Activated CD8-positive, alpha-beta memory T cell treated with anti-CD3 and anti-CD28 coated beads for 4 hours (primary cell): Measurements from ENCODE around the gene IFITM1.
A peak's percentile ranks its signal among the peaks of the same experiment; 100 is the strongest.
"Not testable (repeated sequence)": the region's sequence is repeated elsewhere in the genome, so short reads cannot be mapped to it uniquely, and the experiment has no call there.

Experiments used
- DNase-seq, 2 donors: peaks; one replicate each; pipeline ENCODE4 v3.0.0-alpha.2; 2020; ENCODE audit warnings: low read depth in 2 of 2

Gene IFITM1

DNA sequence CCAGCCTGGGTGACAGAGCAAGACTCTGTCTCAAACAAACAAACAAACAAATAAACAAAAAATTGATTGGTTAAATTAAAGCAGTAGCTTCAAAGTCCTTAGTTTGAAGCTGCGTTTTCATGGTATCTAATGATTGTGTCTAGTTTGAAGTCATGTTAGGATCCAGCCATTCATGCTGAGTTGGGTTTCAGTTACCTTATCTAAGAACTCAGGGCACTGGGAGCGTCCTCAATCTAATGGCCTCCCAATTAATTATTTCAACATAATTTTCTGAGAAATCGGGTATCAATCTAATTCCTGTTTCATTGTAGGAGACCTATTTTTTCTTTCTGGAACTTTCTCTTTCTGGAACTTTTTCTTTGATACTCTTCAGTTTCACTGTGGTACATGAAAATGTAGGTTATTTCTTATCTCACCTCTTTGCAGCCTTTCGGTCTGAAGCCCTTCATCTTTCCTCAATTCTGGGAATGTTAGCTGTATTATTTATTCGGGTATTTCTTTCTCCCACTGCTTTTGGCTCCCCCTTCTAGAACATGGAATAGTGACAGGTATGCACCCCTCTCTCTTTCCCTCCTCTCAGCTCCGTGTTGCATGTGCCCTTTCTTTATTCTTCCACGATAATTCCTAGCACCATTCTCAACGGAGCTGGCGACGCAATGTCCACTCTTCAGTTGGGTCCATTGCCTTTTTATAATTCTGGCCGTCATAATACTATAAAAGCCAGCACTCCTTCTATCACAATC lies 31.2 kb downstream of the IFITM1 start:
- DNase-seq, result no peak

DNA sequence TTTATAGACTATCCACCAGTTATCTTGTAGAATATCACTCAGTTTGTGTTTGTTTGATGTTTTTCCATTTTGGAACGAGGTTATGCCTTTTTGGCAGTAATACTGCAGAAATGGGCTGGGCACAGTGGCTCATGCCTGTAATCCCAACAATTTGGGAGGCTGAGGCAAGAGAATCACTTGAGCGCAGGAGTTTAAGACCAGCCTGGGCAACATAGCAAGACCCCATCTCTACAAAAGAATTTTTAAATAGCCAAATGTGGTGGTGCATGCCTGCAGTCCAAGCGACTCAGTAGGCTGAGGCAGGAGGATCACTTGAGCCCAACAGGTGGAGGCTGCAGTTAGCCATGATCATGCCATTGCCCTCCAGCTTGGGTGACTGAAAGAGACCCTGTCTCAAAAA lies 32.7 kb downstream of the IFITM1 start:
- no peak for DNase-seq

DNA sequence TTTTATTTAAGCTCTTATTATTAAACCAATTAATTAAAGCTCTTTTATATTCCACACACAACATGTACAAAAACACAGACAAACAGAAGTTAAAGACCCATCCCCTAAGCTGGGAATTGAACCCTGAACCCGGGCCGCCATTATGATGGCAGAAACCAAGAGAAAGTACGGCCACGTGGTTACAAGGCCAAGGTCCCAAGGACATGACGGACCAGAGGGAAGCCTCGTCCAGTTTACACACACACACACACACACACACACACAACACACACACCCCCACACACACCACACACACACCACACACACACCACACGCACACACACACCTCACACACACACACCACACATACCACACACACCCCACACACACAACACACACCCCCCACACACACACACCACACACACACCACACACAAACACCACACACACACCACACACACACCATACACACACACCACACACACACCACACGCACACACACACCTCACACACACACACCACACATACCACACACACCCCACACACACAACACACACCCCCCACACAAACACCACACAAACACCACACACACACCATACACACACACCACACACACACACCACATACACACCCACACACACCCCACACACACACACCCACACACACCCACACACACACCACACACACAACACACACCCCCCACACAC lies 35.6 kb downstream of the IFITM1 start:
- DNase-seq, result not testable (repeated sequence)

DNA sequence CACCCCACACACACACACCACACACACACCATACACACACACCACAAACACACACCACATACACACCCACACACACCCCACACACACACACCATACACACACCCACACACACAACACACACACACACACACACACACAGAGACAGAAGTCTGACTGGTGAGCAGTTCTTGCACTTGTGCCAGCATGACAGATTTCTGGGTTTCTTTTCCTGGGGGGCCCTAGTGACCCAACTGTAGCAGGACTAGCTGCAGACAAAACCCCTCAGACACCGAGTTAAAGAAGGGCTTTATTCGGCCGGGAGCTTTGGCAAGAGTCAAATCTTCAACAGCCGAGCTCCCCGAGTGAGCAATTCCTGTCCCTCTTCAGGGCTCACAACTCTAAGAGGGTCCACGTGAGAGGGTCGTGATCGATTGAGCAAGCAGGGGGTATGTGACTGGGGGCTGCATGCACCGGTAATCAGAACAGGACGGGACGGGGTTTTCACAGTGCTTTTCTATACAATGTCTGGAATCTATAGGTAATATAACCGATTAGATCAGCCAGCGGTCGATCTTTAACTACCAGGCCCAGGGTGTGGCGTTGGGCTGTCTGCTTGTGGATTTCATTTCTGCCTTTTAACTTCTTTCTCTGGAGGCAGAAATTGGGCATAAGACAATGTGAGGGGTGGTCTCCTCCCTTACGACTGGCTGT lies 36.3 kb downstream of the IFITM1 start:
- not testable (repeated sequence) for DNase-seq

DNA sequence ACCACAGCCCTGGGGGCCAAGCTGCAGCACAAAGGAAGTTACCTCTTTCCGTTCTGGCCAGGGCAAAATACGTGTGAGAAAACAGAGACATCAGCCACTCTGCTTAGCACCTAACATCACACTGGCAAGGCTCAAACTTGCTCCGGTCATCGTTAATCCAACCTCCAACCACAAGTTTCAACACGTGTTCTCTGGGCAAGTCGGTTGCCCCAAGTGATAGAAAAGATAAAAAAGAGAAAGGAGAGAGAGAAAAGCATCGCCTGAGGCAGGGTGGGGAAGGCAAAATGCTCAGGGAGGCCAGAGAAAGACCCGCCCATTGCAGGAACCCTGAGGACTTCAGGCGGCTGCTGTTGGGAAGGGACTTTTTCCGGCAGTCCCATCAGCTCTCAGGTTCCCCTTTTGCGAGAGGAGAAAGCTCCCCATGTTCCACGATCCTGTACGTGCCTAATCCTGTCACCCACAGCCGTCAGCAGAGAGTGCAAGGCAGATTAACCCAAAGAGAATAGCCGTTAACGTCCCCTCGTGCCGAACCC lies 36.9 kb downstream of the IFITM1 start:
- DNase-seq, result no peak

DNA sequence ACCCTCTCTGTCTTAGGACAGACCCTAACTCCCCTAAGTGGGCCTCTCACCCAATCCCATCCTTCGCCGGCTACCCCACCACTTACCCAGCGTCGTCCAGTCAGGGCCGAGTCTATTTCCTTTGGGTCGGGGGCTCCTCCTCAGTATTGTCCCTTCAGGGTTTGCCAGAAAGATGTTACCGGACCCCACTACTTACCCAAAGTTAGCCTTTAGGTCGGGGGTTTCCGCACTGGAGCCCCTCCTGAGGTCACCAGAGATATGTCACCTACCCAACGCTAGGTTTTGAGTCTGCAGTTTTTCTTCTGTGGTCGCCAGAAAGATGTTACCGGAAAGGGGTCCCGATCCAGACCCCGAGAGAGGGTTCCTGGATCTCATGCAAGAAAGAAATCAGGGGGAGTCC lies 37.6 kb downstream of the IFITM1 start:
- no peak for DNase-seq

DNA sequence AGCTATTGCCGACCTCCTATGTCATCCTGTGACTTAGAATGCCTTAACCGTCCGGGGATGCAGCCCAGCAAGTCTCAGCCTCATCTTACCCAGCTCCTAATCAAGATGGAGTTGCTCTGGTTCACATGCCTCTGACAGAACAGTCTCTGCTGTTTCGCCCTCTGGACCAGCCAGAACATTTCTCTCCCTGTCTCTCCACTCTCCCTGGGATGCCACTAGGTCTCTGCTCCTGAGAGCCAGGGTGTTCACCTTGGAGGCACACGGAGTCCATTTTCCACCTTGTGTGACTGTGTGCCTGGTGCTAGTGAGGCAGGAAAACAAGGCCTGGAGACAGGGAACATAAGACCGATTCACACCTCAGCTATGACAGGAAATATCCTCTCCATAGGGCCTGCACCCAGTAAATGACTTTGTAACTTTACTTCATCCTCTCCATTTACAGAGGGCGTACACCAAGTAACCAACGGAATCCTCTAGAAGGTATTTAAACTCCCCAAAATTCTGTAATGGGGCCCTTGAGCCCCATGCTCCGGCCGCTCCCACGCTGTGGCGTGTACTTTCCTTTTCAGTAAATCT lies 38.7 kb downstream of the IFITM1 start:
- DNase-seq, result no peak

DNA sequence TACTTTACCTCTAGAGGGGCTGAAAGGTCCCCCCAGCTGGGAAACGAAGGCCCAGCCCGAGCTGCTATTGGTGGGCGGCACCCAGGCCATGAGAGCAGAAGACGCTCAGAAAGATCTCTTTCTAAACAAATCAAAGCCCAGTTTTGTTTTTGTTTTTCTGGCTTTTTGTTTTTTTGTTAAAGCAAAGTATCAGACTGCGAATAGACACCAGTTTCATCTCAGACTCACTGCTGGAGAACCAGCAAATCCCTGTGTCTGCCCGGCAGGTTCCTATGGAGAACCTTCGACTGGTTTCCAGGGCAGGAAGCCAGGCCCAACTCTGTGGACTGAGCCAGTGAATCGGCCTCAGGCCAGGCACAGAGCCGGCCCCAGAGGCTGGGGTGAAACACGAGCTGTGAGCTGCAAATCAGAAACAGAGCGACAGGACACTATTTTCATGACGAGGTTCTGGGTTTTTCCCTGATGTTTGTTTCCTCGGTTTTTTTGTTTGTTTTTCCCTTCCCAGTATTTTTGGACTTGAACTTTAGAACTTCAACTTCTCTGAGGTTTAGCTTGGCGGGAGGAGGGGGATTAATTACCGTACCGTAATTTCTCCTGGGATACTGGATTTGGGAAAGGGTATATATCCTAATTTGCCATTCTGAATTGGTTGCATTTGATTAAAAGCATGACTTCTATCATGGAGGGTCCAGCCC lies 39.5 kb downstream of the IFITM1 start:
- no peak for DNase-seq

DNA sequence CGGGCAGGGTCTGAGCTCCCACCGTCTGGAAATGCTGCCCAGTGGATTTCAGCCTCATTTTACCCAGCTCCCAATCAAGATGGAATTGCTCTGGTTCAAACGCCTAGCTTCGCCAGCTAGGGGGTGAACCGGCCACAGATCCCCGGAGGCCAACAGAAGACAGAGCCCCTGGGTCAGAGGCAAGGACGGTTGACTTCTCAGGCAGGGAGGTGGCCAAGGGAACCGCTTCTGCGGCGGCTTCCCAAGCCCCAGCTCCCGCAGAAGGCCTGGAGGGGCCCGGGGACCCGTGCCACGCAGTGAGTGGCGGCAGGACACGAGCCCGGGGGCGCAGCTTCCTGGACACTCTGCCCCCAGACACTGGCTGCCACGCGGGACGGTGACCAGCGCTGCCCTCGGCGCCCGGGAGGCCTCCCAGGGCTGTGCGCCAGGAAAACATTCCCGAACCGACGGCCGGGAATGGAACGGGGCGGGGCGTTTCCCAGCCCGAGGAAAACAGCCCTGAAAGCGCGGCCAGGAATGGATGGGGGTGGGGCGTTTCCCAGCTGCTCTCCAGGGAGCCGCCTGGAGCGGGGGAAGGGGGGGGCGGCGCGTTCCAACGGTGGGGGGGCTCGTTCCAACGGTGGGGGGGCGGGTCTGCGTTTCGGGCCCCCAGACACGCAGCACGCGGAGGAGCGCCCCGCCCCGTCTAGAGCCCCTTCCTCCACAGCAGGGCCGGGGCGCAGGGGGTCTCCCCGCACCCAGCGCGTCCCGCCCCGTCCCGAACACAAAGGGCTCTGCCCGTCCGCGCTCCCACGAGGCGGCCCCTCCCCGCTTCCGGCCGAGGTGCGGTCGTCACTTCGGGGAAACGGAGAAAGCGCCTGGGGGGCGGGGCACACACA lies 42.0 kb downstream of the IFITM1 start:
- peak; percentile 72 to 83 for DNase-seq

DNA sequence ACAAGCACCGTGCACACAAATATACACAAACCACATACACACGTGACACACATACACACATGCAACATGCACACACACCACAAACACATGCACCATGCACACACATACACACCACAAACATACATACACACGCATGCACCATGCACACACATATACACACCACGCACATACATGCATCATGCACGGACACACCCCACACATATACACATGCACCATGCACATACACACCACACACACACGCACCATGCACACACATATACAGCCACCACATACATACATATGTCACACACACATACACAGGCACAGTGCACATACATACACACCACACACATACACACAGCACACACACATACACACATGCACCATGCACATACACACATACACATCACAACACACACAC lies 42.8 kb downstream of the IFITM1 start:
- DNase-seq, result no peak

DNA sequence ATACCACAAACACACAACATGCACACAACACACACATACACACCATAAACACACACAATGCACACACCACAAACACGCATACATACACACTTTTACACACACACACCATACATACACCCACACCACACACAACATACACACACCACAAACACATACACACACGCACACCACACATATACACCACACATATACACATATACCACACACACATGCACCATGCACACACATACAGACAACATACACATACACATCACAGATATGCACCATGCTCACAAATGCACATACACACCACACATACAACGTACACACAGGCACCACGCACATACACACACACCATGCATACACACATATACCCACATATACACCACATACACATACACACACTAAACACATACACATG lies 43.7 kb downstream of the IFITM1 start:
- no peak for DNase-seq

DNA sequence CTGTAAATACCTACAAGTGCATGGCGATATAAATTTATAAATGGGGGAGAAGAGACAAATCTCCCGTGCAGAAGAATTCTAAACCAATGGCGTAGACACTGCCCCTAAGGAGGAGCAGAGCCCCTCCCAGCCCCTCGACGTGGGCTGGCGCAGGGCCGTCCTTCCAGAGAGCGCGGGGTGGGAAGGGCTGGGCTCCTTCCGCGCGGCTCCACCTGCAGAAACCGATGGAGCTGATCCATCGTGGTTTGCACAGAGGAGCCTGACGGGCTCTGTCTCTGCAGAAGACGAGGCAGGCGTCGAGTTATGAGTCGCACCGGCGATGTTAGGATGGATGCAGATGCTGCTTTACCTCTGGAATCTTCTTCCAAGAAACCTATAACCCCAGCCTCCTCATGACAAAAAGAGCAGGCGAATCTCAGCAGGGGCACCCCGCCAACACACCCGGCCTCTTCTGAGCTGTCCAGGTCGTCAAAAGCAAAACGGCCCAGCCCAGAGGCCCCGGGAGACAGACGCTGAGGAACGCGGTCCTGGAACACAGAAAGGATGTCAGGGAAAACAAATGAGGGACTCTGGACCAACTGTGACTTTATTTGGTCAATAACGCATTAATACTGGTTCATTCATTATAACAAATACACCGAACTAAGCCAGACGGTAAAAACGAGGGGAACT lies 44.4 kb downstream of the IFITM1 start:
- no peak for DNase-seq

DNA sequence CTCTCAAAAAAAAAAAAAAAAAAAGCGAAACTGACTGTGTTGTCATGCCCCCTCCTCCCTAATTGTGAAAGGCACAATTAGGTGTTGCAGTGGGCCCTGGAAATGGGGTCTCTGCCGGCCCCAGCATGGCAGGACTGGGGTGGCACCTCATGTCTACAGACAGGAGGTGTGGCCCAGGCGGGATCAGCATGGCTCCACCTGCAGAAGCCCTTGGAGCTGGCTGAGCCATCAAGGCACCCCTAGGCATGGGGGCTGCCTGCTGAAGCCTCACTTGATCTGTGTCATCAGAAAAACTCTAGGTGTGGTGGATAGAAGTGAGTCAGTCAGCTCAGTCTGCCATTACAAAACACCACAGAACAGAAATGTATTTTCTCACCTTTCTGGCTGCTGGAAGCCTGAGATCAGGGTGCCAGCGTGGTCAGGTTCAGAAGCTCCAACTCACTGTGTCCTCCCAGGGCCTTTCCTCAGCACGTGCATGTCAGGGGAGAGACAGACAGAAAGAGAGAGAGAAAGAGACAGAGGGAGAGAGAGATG lies 45.4 kb downstream of the IFITM1 start:
- no peak for DNase-seq

DNA sequence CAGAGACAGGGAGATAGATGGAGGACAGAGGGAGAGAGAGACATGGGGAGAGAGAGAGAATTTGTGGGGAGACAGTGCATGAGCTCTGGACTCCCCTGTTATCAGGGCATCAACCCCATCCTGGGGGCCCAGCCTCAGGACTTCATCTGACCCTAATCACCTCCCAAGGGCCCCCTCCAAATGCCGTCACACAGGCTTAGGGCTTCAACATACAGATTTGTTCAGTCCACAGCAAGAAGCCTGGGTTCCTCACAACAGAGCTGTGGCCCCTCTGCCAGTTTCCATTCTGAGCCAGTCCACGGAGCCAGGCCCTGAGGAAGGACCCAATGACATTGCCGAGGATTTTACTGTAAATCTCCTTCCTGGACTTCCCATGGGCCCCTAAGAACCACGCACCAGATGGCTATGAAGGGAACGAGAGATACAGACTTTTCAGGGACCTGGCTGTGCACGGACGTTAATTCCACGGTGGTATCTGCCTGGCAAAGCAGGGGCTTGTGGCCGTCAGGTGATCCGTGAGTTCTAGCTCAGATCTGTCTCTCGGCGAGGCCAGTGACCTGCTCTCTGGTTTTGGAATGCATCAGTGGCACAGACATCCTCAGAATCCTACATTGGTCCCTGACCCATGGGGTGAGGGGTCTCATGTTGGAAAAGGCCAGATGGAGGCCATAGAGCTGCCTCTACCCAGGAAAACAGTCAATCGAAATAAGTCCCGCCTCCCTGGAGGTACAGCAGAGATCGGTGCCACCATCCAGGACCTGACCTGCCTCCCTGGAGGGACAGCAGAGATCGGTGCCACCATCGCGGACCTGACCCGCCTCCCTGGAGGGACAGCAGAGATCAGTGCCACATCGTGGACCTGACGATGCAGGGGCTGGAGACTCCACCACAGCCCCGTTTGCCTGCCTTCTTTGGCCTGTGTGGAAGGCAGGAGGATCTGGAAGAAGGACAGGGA lies 46.8 kb downstream of the IFITM1 start:
- no peak for DNase-seq

DNA sequence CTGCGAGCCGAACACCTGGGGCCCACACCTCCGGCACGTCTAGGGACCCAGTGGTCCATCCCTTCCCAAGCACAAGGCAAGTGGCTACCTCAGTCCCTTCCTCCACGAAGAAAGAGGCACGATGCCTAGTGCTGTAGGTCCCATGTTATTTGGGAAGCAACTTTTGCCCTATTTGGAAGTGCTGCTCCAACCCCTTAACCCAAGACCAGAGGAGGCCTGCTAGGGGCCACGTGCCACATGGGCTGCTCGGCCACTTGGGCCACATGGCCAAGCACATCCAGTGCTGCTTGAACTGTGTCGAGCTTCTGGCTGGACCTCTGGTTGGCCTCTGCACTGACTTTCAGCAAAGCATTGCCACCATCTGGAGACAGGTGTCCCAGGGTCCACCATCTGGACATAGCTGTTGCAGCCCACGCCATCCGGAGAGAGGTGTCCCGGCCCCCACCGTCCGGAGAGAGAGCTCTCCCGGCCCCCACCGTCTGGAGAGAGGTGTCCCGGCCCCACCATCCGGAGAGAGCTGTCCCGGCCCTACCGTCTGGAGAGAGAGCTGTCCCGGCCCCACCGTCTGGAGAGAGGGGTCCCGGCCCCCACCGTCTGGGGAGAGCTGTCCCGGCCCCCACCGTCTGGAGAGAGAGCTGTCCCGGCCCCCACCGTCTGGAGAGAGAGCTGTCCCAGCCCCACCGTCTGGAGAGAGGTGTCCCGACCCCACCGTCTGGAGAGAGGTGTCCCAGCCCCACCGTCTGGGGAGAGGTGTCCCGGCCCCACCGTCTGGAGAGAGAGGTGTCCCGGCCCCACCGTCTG lies 49.0 kb downstream of the IFITM1 start:
- DNase-seq, result no peak

DNA sequence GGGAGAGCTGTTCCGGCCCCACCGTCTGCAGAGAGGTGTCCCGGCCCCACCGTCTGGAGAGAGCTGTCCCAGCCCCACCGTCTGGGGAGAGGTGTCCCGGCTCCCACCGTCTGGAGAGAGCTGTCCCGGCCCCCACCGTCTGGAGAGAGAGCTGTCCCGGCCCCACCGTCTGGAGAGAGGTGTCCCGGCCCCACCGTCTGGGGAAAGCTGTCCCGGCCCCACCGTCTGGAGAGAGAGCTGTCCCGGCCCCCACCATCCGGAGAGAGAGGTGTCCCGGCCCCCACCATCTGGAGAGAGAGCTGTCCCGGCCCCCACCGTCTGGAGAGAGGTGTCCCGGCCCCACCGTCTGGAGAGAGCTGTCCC lies 49.6 kb downstream of the IFITM1 start:
- DNase-seq, result not testable (repeated sequence)

DNA sequence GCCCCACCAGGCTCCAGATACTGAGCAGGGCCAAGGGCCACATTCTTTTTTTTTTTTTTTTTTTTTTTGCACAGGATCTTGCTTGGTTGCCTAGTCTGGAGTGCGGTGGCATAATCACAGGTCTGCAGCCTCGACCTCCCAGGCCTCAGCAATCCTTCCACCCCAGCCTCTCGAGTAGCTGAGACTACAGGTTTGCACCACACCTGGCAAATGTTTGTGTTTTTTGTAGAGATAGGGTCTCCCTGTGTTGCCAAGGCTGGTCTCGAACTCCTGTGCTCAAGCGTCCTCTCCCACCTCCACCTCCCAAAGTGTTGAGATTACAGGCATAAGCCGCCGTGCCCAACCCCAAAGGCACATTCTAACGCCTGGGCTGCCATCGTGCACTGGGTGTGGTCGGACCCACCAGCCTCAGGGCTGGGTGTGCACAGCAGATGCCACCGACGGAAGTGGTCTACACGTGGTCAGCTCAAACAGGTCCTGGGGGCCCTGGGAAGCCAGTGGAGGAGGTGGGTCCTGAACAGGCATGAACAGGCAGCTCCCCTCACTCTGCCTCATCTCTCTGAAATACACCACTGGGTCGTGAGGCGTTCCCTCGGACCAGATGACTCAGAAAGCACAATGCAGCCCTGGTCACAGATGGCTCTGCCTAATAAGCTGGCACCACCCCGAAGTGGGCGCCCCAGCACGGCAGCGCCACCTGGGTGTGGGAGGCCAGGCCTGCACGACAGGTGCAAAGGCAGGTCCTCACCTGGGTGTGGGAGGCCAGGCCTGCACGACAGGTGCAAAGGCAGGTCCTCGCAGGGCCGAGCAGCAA lies 50.3 kb downstream of the IFITM1 start:
- DNase-seq, result peak; percentile 34 to 37
